Stimulated activated CD4-positive, alpha-beta T cell treated with anti-CD3 and anti-CD28 coated beads, TNF-alpha, amount 100 ng/mL, for 24 hours (primary cell): Measurements from ENCODE around the gene LRRC63.
"Not testable (repeated sequence)": the region's sequence is repeated elsewhere in the genome, so short reads cannot be mapped to it uniquely, and the experiment has no call there.

Source experiments
- DNase-seq, 3 experiments: peaks; one replicate each; pipeline ENCODE4 v3.0.0-alpha.2; 2020; ENCODE audit warnings: low read depth in 3 of 3

The LRRC63 gene

DNA sequence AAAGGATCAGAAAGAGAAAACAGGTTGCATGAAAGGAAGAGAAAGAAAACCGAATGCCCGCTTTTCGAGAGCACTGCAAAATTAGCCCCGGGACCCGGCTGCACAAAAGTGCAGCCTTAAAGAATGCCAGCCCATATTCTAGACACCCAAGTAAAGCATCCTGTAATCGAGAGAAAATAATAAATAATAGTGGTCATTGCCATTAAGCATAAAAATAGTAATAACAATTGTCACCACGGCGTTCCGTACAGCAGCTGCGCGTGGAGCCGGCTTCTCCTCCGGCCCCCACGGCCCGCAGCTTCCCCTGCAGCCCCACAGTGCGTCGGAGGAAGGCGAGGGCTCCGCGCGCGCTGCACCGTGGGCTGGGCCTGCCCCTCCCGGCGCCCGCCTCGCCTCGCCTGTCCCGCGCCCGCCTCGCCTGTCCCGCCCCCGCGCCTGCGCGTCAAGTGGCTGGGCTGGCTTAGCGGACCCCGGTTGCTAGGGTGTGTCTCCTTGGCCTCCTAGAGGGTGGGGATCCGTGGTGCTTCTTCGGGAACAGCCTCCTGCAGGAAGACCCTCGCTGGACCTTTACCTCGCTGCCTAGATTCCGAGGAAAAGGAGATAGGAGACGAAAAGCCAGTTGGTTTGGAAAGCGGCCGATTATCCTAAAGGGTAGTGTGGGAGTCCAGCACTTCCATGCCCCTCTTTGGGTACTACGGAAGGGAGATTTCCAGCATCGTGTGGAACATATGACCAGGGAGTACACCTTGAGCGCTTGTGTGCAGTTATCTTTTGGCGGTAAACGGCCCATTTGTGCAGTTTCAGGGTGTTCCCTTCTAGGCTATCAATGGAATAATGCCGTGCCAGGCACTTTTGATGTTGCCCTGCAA lies at the start of gene LRRC63:
TSS of gene LRRC63 (plus strand) at position 446 of the 869 bp plus-strand sequence. CDS start 1,107 bp downstream, outside the sequence.
- peak; percentile 68 to 85 (median 77) for DNase-seq

GRCh38 chr13:46162741-46163140 lies 49.0 kb upstream of the LRRC63 start:
- not testable (repeated sequence) for DNase-seq

DNA sequence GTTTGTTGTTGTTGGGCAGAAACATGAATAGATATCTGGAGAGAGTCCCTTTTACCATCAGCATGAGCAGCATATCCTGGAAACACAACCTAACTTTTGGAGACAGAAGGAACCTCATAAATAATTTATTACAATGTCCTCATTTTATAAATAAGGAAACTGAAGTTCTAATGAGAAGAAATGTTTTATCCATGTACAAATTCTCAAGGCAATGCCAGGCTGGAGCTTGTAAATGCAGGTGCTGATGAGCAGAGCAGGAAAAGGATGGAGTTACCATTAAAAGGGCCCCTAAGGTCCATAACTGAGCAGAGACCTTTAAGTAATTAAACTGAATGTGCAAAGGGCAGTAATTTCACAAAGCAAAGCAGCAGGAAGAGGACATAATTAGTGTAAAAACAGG lies 47.1 kb upstream of the LRRC63 start:
- no peak for DNase-seq

DNA sequence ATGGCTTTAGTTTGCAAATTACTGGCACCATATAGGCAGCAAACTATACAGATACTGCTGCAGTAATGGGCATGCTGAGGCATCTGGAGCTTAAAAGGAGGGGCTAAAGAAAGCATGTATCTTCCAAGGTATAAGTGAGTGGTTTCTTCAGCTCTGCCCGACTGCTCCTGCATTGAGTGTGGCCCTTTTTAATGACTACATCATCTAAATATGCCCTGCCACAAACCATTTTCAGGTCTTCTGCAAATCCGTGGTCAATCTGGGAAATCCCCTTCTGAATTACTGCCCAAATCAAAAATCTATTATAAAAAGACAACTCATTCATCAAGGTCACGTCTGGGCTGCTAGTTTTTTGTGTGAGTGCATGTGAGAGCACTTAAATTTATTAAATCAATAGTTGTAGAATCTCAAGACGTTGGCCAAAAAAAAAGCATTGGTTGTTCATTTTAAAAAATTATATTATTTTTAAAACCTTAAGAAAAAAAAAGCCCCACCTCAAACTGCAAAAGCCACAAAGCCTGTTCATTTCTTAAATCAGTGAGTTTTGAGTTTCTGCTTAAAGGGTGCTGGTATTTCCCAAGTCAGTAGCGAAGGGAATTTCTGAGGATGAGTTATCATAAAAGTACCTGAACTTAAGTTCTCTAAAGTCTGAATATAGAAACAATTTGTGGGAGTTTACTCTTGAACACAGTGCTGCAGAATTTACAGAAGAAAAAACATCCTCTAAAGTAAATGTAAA lies 46.1 kb upstream of the LRRC63 start:
- DNase-seq = peak in 1 of 3 experiments; percentile 40

DNA sequence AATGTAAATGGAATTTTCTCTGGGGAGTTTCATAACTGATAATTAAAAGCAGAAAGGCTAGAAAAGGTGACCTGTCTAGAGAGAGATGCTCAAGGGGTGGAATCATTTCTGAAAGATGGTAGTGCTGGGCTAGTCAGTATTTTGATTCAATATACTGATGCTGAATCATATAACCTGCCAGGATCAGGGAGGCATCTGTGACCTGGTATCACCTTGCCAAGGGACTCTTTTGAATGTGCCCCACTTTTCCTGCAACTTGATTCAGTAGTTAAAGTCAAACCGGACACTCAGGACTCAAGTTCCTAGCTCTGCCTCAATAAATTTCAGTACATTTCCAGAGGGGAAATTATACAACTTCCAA lies 45.5 kb upstream of the LRRC63 start:
- no peak for DNase-seq

GRCh38 chr13:46166947-46167610 lies 44.6 kb upstream of the LRRC63 start:
- DNase-seq = no peak

DNA sequence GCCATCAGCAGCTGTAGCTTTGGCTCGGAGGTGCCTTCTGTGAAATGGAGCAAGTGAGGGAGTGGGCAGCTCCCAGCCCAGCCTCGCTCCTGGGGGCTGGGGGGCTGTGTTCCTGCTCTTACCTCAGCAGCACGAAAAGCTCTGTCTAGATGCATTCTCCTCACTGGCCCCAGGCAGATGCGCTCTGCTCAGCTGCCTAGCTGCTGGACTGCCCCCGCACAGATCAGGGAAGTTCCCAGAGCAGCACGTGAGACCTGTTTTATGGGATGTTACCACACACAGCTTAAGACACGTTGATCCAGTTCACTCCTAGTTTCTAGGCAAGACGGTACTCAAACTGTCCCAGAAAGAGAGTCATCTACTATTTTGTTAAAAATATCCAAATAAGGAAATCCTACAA lies 43.4 kb upstream of the LRRC63 start:
- DNase-seq = peak in 2 of 3 experiments; percentile 37 to 48

DNA sequence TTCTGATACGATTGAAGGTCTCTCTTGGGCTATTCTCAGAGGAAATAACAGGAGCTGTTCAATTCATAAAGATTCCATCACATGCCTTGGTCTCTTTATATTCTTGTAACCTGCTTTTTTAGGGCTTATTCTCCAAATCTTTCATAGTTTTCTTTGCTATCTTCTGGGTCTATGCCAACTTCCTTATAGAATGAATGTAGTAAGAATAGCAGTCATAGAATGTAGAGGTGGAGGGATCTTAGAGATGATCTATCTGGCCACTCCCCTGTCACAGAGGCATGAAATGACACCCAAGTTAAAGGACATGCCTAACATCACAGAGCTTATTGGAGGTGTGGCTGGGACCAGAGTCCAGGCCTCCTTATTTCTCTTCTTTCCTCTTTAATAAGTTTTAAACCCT lies 42.9 kb upstream of the LRRC63 start:
- DNase-seq = no peak

- DNase-seq = no peak
Observed at GRCh38 chr13:46169758-46170157, 42.0 kb upstream of the LRRC63 start.

GRCh38 chr13:46170268-46170667 lies 41.5 kb upstream of the LRRC63 start:
- no peak for DNase-seq

- no peak for DNase-seq
Observed at GRCh38 chr13:46170687-46171086, 41.0 kb upstream of the LRRC63 start.

DNA sequence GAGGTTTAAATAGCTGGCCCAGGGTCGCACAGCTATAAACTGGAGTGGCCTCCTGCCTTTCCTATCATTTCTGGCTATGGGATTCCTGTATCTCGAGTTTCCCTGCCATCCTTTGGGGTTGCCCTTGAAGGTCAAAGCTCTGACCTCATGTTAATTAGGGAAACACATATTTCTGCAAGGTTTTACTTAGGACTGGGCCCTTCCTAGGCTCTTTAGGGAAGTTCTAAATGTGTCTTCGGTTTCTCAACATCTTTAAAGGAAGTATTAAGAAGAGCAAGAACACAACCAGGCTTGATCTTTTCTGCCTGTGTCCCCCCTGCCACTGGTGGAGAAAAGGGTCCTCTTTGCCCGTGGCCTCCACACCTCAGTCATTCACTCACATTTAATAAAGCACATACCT lies 40.5 kb upstream of the LRRC63 start:
- DNase-seq = no peak

GRCh38 chr13:46171739-46172138 lies 40.0 kb upstream of the LRRC63 start:
- DNase-seq = no peak

DNA sequence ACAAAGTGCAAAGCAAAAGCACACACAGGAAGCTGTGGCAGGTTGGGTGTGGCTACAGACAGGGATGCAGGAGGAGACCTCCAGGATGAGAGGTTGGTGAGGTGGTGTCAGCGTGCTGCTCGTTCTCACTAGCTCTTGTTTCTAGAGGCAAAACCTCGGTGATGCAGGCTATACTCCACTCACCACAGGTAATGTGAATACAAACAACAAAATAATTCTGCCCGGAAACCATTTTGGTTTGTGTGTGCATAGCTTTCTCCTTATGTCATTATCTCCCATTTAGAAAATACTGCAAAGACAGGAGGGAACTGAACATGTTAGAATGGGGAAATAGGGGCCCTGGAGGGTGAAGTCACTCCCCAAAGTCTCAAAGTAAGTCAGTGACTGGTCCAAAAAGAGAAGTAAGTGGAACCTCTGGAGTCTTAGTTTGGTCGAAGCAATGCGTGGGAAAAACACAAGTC lies 39.2 kb upstream of the LRRC63 start:
- DNase-seq = no peak

DNA sequence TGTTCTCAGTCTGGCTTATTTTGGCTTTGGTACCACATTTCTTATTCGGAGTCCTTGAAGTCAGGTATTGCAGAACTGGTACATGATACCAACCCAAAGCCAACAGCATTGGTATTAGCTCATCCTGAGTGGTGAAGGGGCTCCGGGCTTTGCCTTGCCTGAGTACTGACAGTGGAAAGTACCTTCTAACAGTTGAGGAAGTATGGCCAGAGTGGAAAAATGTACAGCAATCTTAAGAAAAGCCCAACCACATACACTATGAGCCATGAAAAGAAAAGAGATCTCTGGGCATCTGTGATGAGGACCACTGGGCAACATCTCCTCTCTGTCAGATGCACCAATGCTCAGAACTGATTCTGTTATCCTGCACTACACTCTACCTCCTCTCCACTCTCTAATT lies 38.1 kb upstream of the LRRC63 start:
- no peak for DNase-seq

GRCh38 chr13:46176756-46177155 lies 35.0 kb upstream of the LRRC63 start:
- no peak for DNase-seq

DNA sequence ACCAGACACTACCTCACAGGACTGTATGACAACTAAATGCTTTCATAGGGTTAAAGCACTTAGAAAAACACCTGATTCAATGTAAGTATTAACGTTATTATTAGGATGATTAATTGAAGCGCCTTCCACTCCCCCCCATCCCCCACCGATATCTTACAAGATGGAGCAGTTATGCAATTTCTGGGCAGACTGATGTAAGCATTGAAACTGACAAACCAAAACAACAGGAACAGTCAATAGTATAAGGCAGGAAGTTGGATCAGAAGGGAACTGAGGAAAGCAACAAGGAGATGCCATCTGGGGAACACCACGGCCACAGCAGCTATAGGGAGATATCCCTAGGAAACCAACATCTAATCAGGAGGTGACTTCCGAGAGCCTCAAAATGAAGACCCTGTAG lies 33.6 kb upstream of the LRRC63 start:
- DNase-seq = no peak

DNA sequence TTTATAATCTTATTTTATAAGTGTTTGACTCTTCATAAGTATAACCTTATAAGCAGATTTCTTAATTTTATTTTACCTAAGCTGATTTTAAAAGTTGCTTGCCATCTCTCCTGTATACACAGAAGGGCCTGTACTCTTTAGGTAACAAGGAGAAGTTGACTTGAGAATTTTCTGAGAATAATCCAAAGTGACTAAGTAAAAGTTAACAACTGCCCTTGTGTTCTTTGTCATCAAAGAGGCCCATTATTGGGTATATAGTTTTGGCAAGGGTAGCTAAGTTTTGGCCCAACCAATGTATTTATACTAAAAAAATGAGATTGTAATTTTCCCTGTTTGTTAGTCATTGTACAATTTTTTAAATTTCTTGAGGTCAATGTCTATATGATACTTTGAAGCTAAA lies 32.9 kb upstream of the LRRC63 start:
- DNase-seq = no peak

DNA sequence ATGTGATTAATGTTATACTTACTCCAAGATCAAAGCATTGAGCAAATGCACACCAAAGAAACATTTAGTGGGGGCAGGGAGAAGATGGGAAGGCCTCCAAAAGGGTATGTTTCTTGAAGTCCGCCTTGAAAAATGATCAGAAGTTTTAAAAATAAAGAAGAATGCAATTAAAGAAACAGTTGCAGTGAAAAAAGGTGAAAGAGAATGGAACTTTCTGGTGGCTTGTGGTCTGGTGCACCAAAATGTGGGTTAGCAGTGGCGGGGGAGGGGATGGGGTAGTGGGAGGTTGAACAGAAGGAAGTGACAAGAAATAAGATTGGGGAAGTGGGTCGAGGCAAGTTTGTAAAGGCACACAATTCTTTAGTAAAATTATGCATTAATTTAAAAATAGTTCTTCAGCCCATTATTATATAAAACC lies 32.2 kb upstream of the LRRC63 start:
- DNase-seq = peak; percentile 42 to 81 (median 61)

DNA sequence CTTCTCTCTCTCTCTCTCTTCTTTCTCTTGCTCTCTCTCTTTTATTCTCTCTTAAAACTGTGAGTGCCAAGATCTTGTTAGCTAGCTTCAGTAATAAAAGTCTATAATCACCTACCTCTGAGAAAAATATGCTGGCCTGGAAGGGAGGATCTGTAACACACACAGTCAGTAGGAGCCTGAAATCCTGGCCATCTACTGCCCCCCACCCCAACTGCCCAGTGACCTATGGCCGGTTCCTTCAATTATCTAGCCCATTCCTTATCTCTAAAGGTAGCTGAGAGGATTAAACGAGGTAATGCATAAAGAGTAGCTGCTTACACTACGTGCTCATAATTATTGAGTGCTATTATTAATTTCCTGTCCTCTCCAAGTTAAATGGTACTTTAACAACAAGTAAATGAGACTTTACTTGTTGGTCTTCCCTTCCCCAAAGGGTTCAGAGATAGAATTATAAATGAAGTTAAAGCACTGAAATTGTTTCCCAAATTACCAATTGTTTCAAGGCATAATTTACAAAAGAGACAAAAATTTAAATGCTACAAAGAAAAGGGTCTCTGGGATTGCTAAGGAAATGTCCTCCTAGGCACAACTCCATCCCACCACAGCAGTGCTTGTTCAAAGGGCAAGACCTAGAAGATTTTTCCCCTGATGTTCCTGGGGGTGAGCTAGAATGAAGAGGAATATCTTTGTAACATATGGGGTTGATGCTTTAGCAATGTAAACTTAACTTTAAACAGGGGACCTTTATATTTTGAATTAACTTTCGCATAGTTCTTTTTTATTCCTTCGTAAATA lies 31.6 kb upstream of the LRRC63 start:
- no peak for DNase-seq

- DNase-seq = no peak
Observed at GRCh38 chr13:46181377-46181839, 30.3 kb upstream of the LRRC63 start.
